Measurements from ENCODE around the gene CDCA7L.

CDCA7L gene

DNA sequence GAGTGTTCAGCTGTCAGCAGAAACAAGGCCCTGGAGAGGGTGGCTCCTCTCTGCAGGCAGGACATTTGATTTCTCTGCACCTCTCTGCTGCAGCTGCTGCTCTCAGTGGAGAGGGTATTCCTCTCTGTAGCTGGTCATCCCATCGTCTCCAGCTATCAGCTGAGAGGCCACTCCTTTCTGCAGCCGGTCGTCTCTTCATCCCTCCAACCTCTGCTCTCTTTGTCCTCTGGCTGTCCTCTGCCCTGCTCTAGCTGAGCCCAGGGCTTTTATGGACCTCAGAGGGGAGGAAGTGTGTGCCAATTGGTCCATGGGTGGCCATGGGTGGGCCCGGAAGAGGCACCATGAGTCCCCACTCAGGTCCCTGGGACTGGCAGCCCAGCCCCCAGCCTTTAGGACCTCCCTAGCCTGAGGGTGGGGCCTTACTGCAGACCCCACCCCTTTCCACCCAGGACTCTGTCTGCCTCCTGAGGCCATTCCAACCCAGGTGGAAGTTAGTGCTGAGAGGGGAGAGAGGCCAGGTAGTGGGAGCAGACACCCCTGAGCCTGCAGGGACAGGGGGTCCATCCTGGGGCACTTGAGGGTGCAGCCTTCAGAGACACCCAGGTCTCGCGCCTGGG, 26.2 kb upstream of the CDCA7L start:
- TF ChIP-seq, protein P1, sequence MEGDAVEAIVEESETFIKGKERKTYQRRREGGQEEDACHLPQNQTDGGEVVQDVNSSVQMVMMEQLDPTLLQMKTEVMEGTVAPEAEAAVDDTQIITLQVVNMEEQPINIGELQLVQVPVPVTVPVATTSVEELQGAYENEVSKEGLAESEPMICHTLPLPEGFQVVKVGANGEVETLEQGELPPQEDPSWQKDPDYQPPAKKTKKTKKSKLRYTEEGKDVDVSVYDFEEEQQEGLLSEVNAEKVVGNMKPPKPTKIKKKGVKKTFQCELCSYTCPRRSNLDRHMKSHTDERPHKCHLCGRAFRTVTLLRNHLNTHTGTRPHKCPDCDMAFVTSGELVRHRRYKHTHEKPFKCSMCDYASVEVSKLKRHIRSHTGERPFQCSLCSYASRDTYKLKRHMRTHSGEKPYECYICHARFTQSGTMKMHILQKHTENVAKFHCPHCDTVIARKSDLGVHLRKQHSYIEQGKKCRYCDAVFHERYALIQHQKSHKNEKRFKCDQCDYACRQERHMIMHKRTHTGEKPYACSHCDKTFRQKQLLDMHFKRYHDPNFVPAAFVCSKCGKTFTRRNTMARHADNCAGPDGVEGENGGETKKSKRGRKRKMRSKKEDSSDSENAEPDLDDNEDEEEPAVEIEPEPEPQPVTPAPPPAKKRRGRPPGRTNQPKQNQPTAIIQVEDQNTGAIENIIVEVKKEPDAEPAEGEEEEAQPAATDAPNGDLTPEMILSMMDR (IDR thresholded peaks at IDR 0.05) = no peak

DNA sequence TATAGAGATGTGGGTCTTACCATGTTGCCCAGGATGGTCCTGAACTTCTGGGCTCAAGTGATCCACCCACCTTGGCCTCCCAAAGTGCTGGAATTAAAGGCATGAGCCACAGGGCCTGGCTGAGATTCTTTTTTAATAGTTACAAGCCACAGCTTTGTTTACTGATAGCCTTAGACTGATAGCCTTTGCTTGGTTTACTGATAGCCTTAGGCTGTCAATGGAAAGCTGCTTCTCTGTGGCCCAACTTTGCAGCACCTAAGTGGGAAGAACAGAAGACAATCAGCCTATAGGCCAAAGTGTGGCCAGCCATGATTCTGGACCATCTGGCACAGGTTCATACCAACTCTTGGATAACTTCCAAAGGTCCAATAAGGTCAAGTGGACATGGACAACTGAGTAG, 24.1 kb upstream of the CDCA7L start:
- Histone ChIP-seq H3K4me3 (no peak overlapping the region), H3K27ac (no peak overlapping the region)
- TF ChIP-seq, protein P1 (IDR thresholded peaks at IDR 0.05) = no peak
- no peak for DNase-seq (ENCODE audit: low spot score)

More for the DNA sequence above, 26.2 kb upstream of the CDCA7L start:
- H3K4me3 ChIP-seq = no peak overlapping the region
- no peak overlapping the region for H3K27ac ChIP-seq
- DNase-seq (ENCODE audit: low spot score) = no peak

DNA sequence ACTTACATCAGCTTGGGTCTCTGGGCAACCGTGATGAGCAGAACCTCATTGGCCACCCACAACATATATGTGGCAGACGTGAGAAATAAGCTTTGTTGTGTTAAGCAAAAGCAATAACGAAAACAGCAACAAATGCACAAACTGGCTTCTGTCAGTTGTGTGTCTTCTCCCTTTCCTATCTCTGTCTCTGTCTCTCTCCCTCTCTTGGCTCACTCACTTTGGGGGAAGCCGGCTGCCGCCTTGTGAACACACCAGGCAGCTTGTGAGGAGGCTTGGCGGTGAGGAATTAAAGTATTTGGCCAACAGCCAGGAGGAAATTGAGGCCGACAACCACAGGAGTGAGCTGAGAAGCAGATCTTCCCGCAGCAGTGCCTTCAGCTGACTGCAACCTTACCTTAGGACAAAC, 21.9 kb upstream of the CDCA7L start:
- TF ChIP-seq, protein P1 (IDR thresholded peaks at IDR 0.05) = no peak
- DNase-seq (ENCODE audit: low spot score) = no peak

DNA sequence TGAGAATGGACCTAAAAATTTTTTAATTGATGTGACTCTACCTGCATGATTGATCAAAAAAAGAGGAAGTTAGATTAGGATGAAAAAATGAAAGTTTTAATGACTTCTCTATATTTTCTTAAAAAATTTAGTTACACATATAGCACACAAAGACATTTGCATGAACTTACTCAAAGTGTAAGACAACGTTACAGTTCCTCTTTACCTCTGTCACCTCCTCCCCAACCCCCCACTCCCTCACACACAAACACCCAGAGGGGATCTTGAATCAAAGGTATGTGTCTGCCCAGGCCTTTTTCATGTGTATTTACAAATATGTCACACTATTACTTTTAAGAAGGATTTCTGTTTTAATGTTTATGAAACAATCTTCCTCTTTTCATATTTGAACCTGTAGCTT, 20.6 kb upstream of the CDCA7L start:
- no peak for DNase-seq (ENCODE audit: low spot score)
- TF ChIP-seq, protein P1 (IDR thresholded peaks at IDR 0.05) = no peak
- no peak overlapping the region for H3K4me3 ChIP-seq
- H3K27ac ChIP-seq = no peak overlapping the region

More for the DNA sequence above, 21.9 kb upstream of the CDCA7L start:
- Histone ChIP-seq H3K27ac (no peak overlapping the region), H3K4me3 (no peak overlapping the region)

DNA sequence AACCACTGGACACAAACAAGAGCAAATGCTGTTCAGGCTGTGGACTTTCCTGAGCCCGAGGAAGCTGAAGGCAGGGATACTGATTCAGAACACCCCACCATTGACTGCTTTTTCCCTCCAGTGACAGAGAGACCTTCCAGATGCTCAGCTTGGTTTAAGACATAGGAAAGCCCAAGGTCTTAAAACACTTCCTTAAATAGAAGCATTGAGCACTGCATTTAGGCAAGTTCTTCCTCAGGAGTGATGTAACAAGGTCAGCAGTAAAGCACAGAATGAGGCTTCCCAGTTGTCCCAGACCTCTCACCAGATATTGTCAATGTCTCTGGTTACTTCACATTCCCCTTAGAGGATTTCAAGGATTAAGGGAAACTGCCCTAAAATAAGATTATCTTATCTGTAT, 19.6 kb upstream of the CDCA7L start:
- no peak for DNase-seq (ENCODE audit: low spot score)
- H3K27ac ChIP-seq = no peak overlapping the region
- TF ChIP-seq, protein P1 (IDR thresholded peaks at IDR 0.05) = no peak

DNA sequence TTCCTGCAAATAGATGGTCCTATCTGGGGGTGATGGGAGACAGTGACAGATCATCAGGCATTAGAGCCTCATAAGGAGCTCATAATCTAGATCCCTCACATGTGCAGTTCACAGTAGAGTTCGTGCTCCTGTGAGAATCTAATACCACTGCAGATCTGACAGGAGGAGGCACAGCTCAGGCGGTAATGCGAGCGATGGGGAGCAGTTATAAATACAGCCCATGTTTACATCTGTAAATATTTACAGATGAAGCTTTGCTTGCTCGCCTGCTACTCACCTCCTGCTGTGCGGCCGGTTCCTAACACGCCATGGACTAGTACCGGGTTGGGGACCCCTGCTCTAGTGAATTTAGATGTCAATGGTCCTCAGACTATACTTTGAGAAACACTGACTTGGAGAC, 17.0 kb upstream of the CDCA7L start:
- no peak for DNase-seq (ENCODE audit: low spot score)
- TF ChIP-seq, protein P1 (IDR thresholded peaks at IDR 0.05) = no peak
- H3K4me3 ChIP-seq = no peak overlapping the region
- no peak overlapping the region for H3K27ac ChIP-seq

More for the DNA sequence above, 19.6 kb upstream of the CDCA7L start:
- no peak overlapping the region for H3K4me3 ChIP-seq

DNA sequence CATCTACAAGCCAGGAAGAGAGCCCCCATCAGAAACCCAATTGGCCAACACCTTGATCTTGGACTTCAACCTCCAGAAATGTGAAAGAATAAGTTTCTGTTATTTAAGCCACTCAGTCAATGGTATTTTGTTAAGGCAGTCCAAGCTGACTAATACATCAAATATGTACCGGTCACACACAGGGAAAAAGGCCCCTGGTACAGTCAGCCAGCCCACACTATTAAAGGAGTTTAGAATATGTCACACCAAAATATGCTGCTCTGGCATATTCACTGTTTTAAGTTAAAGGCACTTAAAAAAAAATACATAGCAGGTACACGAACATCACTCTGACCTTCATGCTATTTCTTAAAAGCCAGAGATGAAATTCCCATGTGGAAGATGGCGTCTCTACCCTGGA, 15.2 kb upstream of the CDCA7L start:
- Histone ChIP-seq H3K4me3 (no peak overlapping the region), H3K27ac (no peak overlapping the region)
- TF ChIP-seq, protein P1 (IDR thresholded peaks at IDR 0.05) = no peak
- DNase-seq (ENCODE audit: low spot score) = no peak
